SK-N-SH treated with all-trans-retinoic acid at 6 μM for 48 hours (cell line): Measurements from ENCODE around the gene OCA2.

Experiments
- CSDC2 ChIP-seq: fragments of 250-450 bp; sonication (Bioruptor Pico); IDR thresholded peaks from 2 replicates; pipeline ENCODE4 v1.5.0; 2020; ENCODE audit warnings: mild to moderate bottlenecking, moderate library complexity
- SNAI2 ChIP-seq: fragments of 250-450 bp; sonication (Bioruptor Pico); IDR thresholded peaks from 2 replicates; pipeline ENCODE4 v1.5.0; 2020; ENCODE audit warnings: mild to moderate bottlenecking, moderate library complexity
- TCF4 ChIP-seq: fragments of 250-450 bp; sonication (Bioruptor Pico); IDR thresholded peaks from 2 replicates; pipeline ENCODE4 v1.8.0; 2021; ENCODE audit warnings: mild to moderate bottlenecking, moderate library complexity, borderline replicate concordance
- TF ChIP-seq, protein P1 (sequence below): fragments of 250-450 bp; sonication (Bioruptor Pico); IDR thresholded peaks from 2 replicates; pipeline ENCODE4 v1.5.0; 2020; ENCODE audit warnings: mild to moderate bottlenecking, moderate library complexity

- TF ChIP-seq SNAI2 (no peak), TCF4 (CRISPR knock-in tag) (no peak), CSDC2 (CRISPR knock-in tag) (no peak)
- TF ChIP-seq, protein P1, sequence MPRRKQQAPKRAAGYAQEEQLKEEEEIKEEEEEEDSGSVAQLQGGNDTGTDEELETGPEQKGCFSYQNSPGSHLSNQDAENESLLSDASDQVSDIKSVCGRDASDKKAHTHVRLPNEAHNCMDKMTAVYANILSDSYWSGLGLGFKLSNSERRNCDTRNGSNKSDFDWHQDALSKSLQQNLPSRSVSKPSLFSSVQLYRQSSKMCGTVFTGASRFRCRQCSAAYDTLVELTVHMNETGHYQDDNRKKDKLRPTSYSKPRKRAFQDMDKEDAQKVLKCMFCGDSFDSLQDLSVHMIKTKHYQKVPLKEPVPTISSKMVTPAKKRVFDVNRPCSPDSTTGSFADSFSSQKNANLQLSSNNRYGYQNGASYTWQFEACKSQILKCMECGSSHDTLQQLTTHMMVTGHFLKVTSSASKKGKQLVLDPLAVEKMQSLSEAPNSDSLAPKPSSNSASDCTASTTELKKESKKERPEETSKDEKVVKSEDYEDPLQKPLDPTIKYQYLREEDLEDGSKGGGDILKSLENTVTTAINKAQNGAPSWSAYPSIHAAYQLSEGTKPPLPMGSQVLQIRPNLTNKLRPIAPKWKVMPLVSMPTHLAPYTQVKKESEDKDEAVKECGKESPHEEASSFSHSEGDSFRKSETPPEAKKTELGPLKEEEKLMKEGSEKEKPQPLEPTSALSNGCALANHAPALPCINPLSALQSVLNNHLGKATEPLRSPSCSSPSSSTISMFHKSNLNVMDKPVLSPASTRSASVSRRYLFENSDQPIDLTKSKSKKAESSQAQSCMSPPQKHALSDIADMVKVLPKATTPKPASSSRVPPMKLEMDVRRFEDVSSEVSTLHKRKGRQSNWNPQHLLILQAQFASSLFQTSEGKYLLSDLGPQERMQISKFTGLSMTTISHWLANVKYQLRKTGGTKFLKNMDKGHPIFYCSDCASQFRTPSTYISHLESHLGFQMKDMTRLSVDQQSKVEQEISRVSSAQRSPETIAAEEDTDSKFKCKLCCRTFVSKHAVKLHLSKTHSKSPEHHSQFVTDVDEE (CRISPR knock-in tag) = no peak
Observed at GRCh38 chr15:27808182-27808581, 290.9 kb downstream of the OCA2 start.
